Liver (tissue), 9 donors: Measurements from ENCODE around the gene LNX1. TPM values are rescaled to one million over a fixed set of nuclear protein-coding genes. Genes with fewer than 3 reads are reported as not detected.

ENCODE experiments used
- DNase-seq: peaks from one replicate; pipeline ENCODE4 v3.0.0-alpha.2; 2017; ENCODE audit warnings: low spot score
- H3K27ac ChIP-seq, 2 donors: one replicate each; pipeline ENCODE4 v1.7.0; 2013; ENCODE audit warnings: inconsistent platforms in 2 of 2, low read length in 2 of 2, control low read depth in 1 of 2, low read depth in 1 of 2, mild to moderate bottlenecking in 1 of 2
- H3K27me3 ChIP-seq, 4 donors: one replicate each; pipeline versions ENCODE4 v1.6.1 to v1.7.0; 2013; ENCODE audit warnings: low read length in 3 of 4, inconsistent platforms in 1 of 4, mild to moderate bottlenecking in 1 of 4, moderate library complexity in 1 of 4; ENCODE audit not compliant: control insufficient read depth in 4 of 4, insufficient read depth in 4 of 4
- H3K36me3 ChIP-seq, 4 donors: one replicate each; pipeline versions ENCODE4 v1.6.1 to v1.7.0; 2013; ENCODE audit warnings: low read length in 3 of 4, mild to moderate bottlenecking in 3 of 4, low read depth in 1 of 4, moderate library complexity in 1 of 4; ENCODE audit not compliant: control insufficient read depth in 4 of 4, insufficient read depth in 3 of 4
- H3K4me1 ChIP-seq, 4 donors: one replicate each; pipeline versions ENCODE4 v1.6.1 to v1.7.0; 2013; ENCODE audit warnings: low read length in 3 of 4, mild to moderate bottlenecking in 3 of 4, moderate library complexity in 1 of 4; ENCODE audit not compliant: control insufficient read depth in 4 of 4, insufficient read depth in 4 of 4
- H3K4me3 ChIP-seq, 3 donors: one replicate each; pipeline versions ENCODE4 v1.6.1 to v1.7.0; 2013; ENCODE audit warnings: low read length in 3 of 3, control low read depth in 1 of 3, low read depth in 1 of 3, mild to moderate bottlenecking in 1 of 3
- H3K9ac ChIP-seq, 2 donors: one replicate each; pipeline ENCODE4 v1.7.0; 2013; ENCODE audit warnings: low read length in 2 of 2, mild to moderate bottlenecking in 2 of 2, moderate library complexity in 2 of 2, control low read depth in 1 of 2, low read depth in 1 of 2
- H3K9me3 ChIP-seq, 4 donors: one replicate each; pipeline versions ENCODE4 v1.6.1 to v1.7.0; 2013; ENCODE audit warnings: low read length in 3 of 4; ENCODE audit not compliant: control insufficient read depth in 4 of 4
- CTCF ChIP-seq: fragments of 150-350 bp; IDR thresholded peaks from 2 replicates; pipeline ENCODE4 v1.5.1; 2017; ENCODE audit warnings: improper control_type of control experiment, low read depth, low read length; ENCODE audit not compliant: missing input control
- EGR1 ChIP-seq, 2 donors: IDR thresholded peaks; 2 replicates each; pipeline ENCODE4 v1.6.1; 2016 to 2018; ENCODE audit warnings: antibody characterized with exemption in 2 of 2, low read depth in 2 of 2
- FOXA2 ChIP-seq: IDR thresholded peaks from 2 replicates; pipeline ENCODE4 v1.6.1; 2016; ENCODE audit warnings: antibody characterized with exemption
- GABPA ChIP-seq, 2 donors: IDR thresholded peaks in 1 of 2; conservative IDR thresholded peaks in 1 of 2; 2 replicates each; pipeline ENCODE4 v1.6.1; 2016; ENCODE audit warnings: antibody characterized with exemption in 2 of 2, mild to moderate bottlenecking in 1 of 2, moderate library complexity in 1 of 2
- HNF4G ChIP-seq: IDR thresholded peaks from 2 replicates; pipeline ENCODE4 v1.6.1; 2016; ENCODE audit warnings: antibody characterized with exemption
- JUND ChIP-seq, 2 donors: IDR thresholded peaks; 2 replicates each; pipeline ENCODE4 v1.6.1; 2016; ENCODE audit warnings: antibody characterized with exemption in 2 of 2
- MAX ChIP-seq: IDR thresholded peaks from 2 replicates; pipeline ENCODE4 v1.6.1; 2016; ENCODE audit warnings: antibody characterized with exemption
- NR2F2 ChIP-seq: IDR thresholded peaks from 2 replicates; pipeline ENCODE4 v1.6.1; 2016; ENCODE audit warnings: antibody characterized with exemption
- REST ChIP-seq: IDR thresholded peaks from 2 replicates; pipeline ENCODE4 v1.6.1; 2016; ENCODE audit warnings: antibody characterized with exemption, mild to moderate bottlenecking
- RXRA ChIP-seq, 2 donors: IDR thresholded peaks; 2 replicates each; pipeline ENCODE4 v1.6.1; 2017 to 2018; ENCODE audit warnings: antibody characterized with exemption in 2 of 2, mild to moderate bottlenecking in 1 of 2
- SP1 ChIP-seq: IDR thresholded peaks from 2 replicates; pipeline ENCODE4 v1.6.1; 2018; ENCODE audit warnings: antibody characterized with exemption, mild to moderate bottlenecking
- TAF1 ChIP-seq: conservative IDR thresholded peaks from 2 replicates; pipeline ENCODE4 v1.6.1; 2016; ENCODE audit warnings: antibody characterized with exemption, mild to moderate bottlenecking
- YY1 ChIP-seq: IDR thresholded peaks from 2 replicates; pipeline ENCODE4 v1.6.1; 2016; ENCODE audit warnings: antibody characterized with exemption, mild to moderate bottlenecking
- ZBTB33 ChIP-seq: IDR thresholded peaks from 2 replicates; pipeline ENCODE4 v1.6.1; 2016; ENCODE audit warnings: antibody characterized with exemption
- WGBS: extraction: QIAGEN DNeasy Blood & Tissue Kit; methylation state at CpG from one replicate; pipeline ENCODE4 v1.1.7; 2013; 5-methylcytosine and 5-hydroxymethylcytosine counted together
- polyA plus RNA-seq, 2 donors: library from polyadenylated mRNA; stranded (reverse) in 1 of 2; unstranded in 1 of 2; fragments of 200-250 nt in 1 of 2; fragments of >200 nt in 1 of 2; fragmentation: Nextera tagmentation in 1 of 2; extraction: Ambion mirVana in 1 of 2; gene quantifications; one replicate each; pipeline versions ENCODE4 v1.2.1 to v1.2.3, GENCODE V29; 2013 to 2015
- total RNA-seq, 2 donors: library from RNA; depleted of rRNA; stranded (reverse); fragments of >200 nt; gene quantifications; one replicate each; pipeline ENCODE4 v1.2.3, GENCODE V29; 2014
- donor health status: healthy.
- donor health status: healthy.
- donor health status: healthy.
- donor health status: healthy.
- donor health status: healthy.

The LNX1 gene
- total and polyA plus RNA-seq, 4 donors = 1.5 to 3.4 (median 2.3) TPM

- Histone ChIP-seq H3K9me3 (no peaks in the 10 kb centered on the region), H3K36me3 (no peaks in the 10 kb centered on the region), H3K27me3 (no peaks in the 10 kb centered on the region), H3K4me3 (no peak overlapping the region), H3K27ac (no peak overlapping the region), H3K9ac (no peak overlapping the region), H3K4me1 (peaks cover 0 to 11% (median 8%) of the 10 kb centered on the region in 4 donors)
- WGBS = 88% methylated on average over 7 of the region's 7 CpGs
- TF ChIP-seq FOXA2 (no peak), CTCF (no peak), TAF1 (no peak), JUND (IDR thresholded peaks at IDR 0.05) (no peak), MAX (no peak), SP1 (no peak), ZBTB33 (no peak), GABPA (IDR thresholded peaks at IDR 0.05 in 1 of 2, conservative IDR thresholded peaks at IDR 0.05 in 1 of 2) (no peak), RXRA (IDR thresholded peaks at IDR 0.05) (no peak), EGR1 (IDR thresholded peaks at IDR 0.05; ENCODE audit: low read depth in 2 of 2) (no peak)
- DNase-seq = no peak
Observed at GRCh38 chr4:53551281-53551864, 39.9 kb downstream of the LNX1 start.

GRCh38 chr4:53548662-53549061 is 42.6 kb downstream of the LNX1 start:
- WGBS = 94% methylated on average over 3 of the region's 3 CpGs
- Histone ChIP-seq H3K36me3 (no peaks in the 10 kb centered on the region), H3K4me3 (no peak overlapping the region), H3K9ac (no peak overlapping the region), H3K9me3 (no peaks in the 10 kb centered on the region), H3K4me1 (peaks cover 6 to 15% (median 13%) of the 10 kb centered on the region in 4 donors), H3K27me3 (no peaks in the 10 kb centered on the region), H3K27ac (no peak overlapping the region)
- TF ChIP-seq GABPA (IDR thresholded peaks at IDR 0.05 in 1 of 2, conservative IDR thresholded peaks at IDR 0.05 in 1 of 2) (no peak), JUND (IDR thresholded peaks at IDR 0.05) (no peak), EGR1 (IDR thresholded peaks at IDR 0.05; ENCODE audit: low read depth in 2 of 2) (no peak), SP1 (no peak), FOXA2 (no peak), TAF1 (no peak), REST (no peak), YY1 (no peak), HNF4G (no peak), RXRA (IDR thresholded peaks at IDR 0.05) (no peak), ZBTB33 (no peak), NR2F2 (no peak)
- no peak for DNase-seq
